M059J (cell line): ENCODE measurements around the gene ARAF. TPM values are rescaled to one million over a fixed set of nuclear protein-coding genes. Genes with fewer than 3 reads are reported as not detected.
"Not testable (repeated sequence)": the region's sequence is repeated elsewhere in the genome, so short reads cannot be mapped to it uniquely, and the experiment has no call there.

Experiments used
- DNase-seq: peaks from one replicate; pipeline ENCODE4 v3.0.0-alpha.2; 2012; ENCODE audit warnings: low read depth
- total RNA-seq: library from RNA; depleted of rRNA; stranded (reverse); fragments of >200 nt; shearing (Covaris generic); gene quantifications from 2 replicates; pipeline ENCODE4 v1.2.3, GENCODE V29; 2014; rRNA removed

Gene ARAF
- 46.5 and 47.7 TPM in 2 replicates for total RNA-seq

GRCh38 chrX:47560934-47561658 is at the start of gene ARAF:
Gene ARAF (plus strand): TSS chrX:47561205. CDS start chrX:47562968, 1,763 bp downstream.
- peak; percentile 100 for DNase-seq

- DNase-seq = not testable (repeated sequence)
Observed at GRCh38 chrX:47512383-47512782, 48.6 kb upstream of the ARAF start.

- DNase-seq = not testable (repeated sequence)
Observed at GRCh38 chrX:47513034-47513965, 47.7 kb upstream of the ARAF start.

- DNase-seq = peak; percentile 55
Observed at GRCh38 chrX:47514533-47515235, 46.3 kb upstream of the ARAF start.

- peak; percentile 74 for DNase-seq
Observed at GRCh38 chrX:47515941-47516665, 44.9 kb upstream of the ARAF start.

- no peak for DNase-seq
Observed at GRCh38 chrX:47518144-47518543, 42.9 kb upstream of the ARAF start.

GRCh38 chrX:47523297-47523696 is 37.7 kb upstream of the ARAF start:
- DNase-seq = peak; percentile 69

- no peak for DNase-seq
Observed at GRCh38 chrX:47523713-47524166, 37.3 kb upstream of the ARAF start.

- no peak for DNase-seq
Observed at GRCh38 chrX:47529548-47529947, 31.5 kb upstream of the ARAF start.

- DNase-seq = no peak
Observed at GRCh38 chrX:47530049-47530448, 31.0 kb upstream of the ARAF start.

- no peak for DNase-seq
Observed at GRCh38 chrX:47539860-47540259, 21.1 kb upstream of the ARAF start.

GRCh38 chrX:47540754-47541538 is 20.1 kb upstream of the ARAF start:
- peak; percentile 92 for DNase-seq

GRCh38 chrX:47543496-47543895 is 17.5 kb upstream of the ARAF start:
- no peak for DNase-seq

- peak; percentile 92 for DNase-seq
Observed at GRCh38 chrX:47556045-47556623, 4.9 kb upstream of the ARAF start.

- no peak for DNase-seq
Observed at GRCh38 chrX:47558436-47558835, 2.6 kb upstream of the ARAF start.

- DNase-seq = no peak
Observed at GRCh38 chrX:47560179-47560933, 649 bp upstream of the ARAF start.

GRCh38 chrX:47561659-47562151 is 700 bp downstream of the ARAF start:
- DNase-seq = no peak

- no peak for DNase-seq
Observed at GRCh38 chrX:47562615-47563243, 1.7 kb downstream of the ARAF start.
